HEK293 (cell line): Measurements from ENCODE around the gene SERPINH1.

Source experiments
- CTCF ChIA-PET: fragments of 350-600 bp; formaldehyde crosslinking; extraction: SDS; loops from one replicate; lab custom pipeline; 2021; ENCODE audit warnings: antibody characterized with exemption; lab: Yijun Ruan, JAX
- POLR2A ChIA-PET: fragments of 300-600 bp; formaldehyde crosslinking; extraction: SDS; loops from one replicate; lab custom pipeline; 2020; ENCODE audit warnings: antibody characterized with exemption, inconsistent platforms; lab: Yijun Ruan, JAX
- H3K27ac ChIP-seq: fragments of 200-500 bp; sonication (Bioruptor generic); 2 replicates; pipeline ENCODE4 v1.5.1; 2014; ENCODE audit warnings: low read depth, low read length, control low read depth, inconsistent platforms; ENCODE audit errors: extremely low read depth
- H3K36me3 ChIP-seq, 2 experiments: fragments of 200-500 bp in 1 of 2; sonication (Bioruptor generic) in 1 of 2; 1 replicate in 1 of 2; 2 replicates in 1 of 2; pipeline ENCODE4 v1.5.1; 2014 to 2017; ENCODE audit warnings: inconsistent platforms in 2 of 2, low read length in 2 of 2; ENCODE audit not compliant: control insufficient read depth in 2 of 2, insufficient read depth in 1 of 2
- H3K4me1 ChIP-seq: fragments of 200-500 bp; sonication (Bioruptor generic); 2 replicates; pipeline ENCODE4 v1.5.1; 2014; ENCODE audit warnings: mild to moderate bottlenecking, low read length, inconsistent platforms; ENCODE audit not compliant: control insufficient read depth, insufficient read depth
- H3K4me3 ChIP-seq: 2 replicates; pipeline ENCODE4 v1.5.1; 2011; ENCODE audit warnings: low read depth, mild to moderate bottlenecking, control low read depth, low read length, moderate library complexity
- H3K9me3 ChIP-seq: fragments of 200-500 bp; sonication (Bioruptor generic); 2 replicates; pipeline ENCODE4 v1.5.1; 2014; ENCODE audit warnings: low read depth, low read length, inconsistent platforms; ENCODE audit not compliant: control insufficient read depth, insufficient read depth
- GFI1B ChIP-seq: fragments of 450-650 bp; formaldehyde crosslinking; IDR thresholded peaks from 2 replicates; pipeline ENCODE4 v1.5.1; 2016; ENCODE audit warnings: missing biosample characterization, missing genetic modification characterization
- KLF7 ChIP-seq: fragments of 450-650 bp; formaldehyde crosslinking; IDR thresholded peaks from 2 replicates; pipeline ENCODE4 v1.5.1; 2016; ENCODE audit warnings: missing biosample characterization, missing genetic modification characterization, borderline replicate concordance
- REPIN1 ChIP-seq: fragments of 450-650 bp; formaldehyde crosslinking; IDR thresholded peaks from 2 replicates; pipeline ENCODE4 v1.5.1; 2017; ENCODE audit warnings: missing biosample characterization, missing genetic modification characterization, low read depth
- SALL2 ChIP-seq: fragments of 450-650 bp; formaldehyde crosslinking; IDR thresholded peaks from 2 replicates; pipeline ENCODE4 v1.5.0; 2017; ENCODE audit warnings: missing biosample characterization, mild to moderate bottlenecking, missing genetic modification characterization, borderline replicate concordance
- ZBTB7A ChIP-seq: fragments of 450-650 bp; formaldehyde crosslinking; IDR thresholded peaks from 2 replicates; pipeline ENCODE4 v1.5.1; 2016; ENCODE audit warnings: low read depth, missing biosample characterization, missing genetic modification characterization
- ZIC2 ChIP-seq: fragments of 450-650 bp; formaldehyde crosslinking; IDR thresholded peaks from 2 replicates; pipeline ENCODE4 v1.5.1; 2016; ENCODE audit warnings: missing biosample characterization, missing genetic modification characterization
- ZNF138 ChIP-seq: fragments of 450-650 bp; formaldehyde crosslinking; IDR thresholded peaks from 2 replicates; pipeline ENCODE4 v1.5.1; 2016; ENCODE audit warnings: missing biosample characterization, missing genetic modification characterization, borderline replicate concordance
- ZNF146 ChIP-seq: fragments of 450-650 bp; formaldehyde crosslinking; IDR thresholded peaks from 2 replicates; pipeline ENCODE4 v1.5.1; 2016; ENCODE audit warnings: missing biosample characterization, missing genetic modification characterization
- ZNF341 ChIP-seq: fragments of 450-650 bp; formaldehyde crosslinking; IDR thresholded peaks from 2 replicates; pipeline ENCODE4; 2016; ENCODE audit warnings: low read depth, missing biosample characterization, missing genetic modification characterization
- TF ChIP-seq, protein P1 (sequence below): fragments of 450-650 bp; formaldehyde crosslinking; IDR thresholded peaks from 2 replicates; pipeline ENCODE4 v1.5.1; 2016; ENCODE audit warnings: missing biosample characterization, missing genetic modification characterization, low read depth
- TF ChIP-seq, protein P2 (sequence below): fragments of 450-650 bp; formaldehyde crosslinking; IDR thresholded peaks from 2 replicates; pipeline ENCODE4 v1.5.1; 2016; ENCODE audit warnings: missing biosample characterization, missing genetic modification characterization
- TF ChIP-seq, protein P3 (sequence below): fragments of 450-650 bp; formaldehyde crosslinking; IDR thresholded peaks from 2 replicates; pipeline ENCODE4 v1.5.1; 2017; ENCODE audit warnings: missing biosample characterization, missing genetic modification characterization

Gene SERPINH1

GRCh38 chr11:75538150-75538942 is 23.7 kb upstream of the SERPINH1 start:
- Histone ChIP-seq H3K4me3 (no peak overlapping the region), H3K27ac (no peak overlapping the region), H3K4me1 (no peaks in the 10 kb centered on the region), H3K36me3 (no peaks in the 10 kb centered on the region), H3K9me3 (no peaks in the 10 kb centered on the region)
- TF ChIP-seq, protein P1, sequence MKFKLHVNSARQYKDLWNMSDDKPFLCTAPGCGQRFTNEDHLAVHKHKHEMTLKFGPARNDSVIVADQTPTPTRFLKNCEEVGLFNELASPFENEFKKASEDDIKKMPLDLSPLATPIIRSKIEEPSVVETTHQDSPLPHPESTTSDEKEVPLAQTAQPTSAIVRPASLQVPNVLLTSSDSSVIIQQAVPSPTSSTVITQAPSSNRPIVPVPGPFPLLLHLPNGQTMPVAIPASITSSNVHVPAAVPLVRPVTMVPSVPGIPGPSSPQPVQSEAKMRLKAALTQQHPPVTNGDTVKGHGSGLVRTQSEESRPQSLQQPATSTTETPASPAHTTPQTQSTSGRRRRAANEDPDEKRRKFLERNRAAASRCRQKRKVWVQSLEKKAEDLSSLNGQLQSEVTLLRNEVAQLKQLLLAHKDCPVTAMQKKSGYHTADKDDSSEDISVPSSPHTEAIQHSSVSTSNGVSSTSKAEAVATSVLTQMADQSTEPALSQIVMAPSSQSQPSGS (tag by site-specific recombination): peak; percentile 52; the same call in 1 of the 2 replicates
- peak; percentile 46; the same call in 1 of the 2 replicates for TF ChIP-seq ZNF341 (tag by site-specific recombination)
- TF ChIP-seq SALL2: no peak
- CTCF ChIA-PET: interaction anchor here (0.9 kb wide), 1 partner anchor 95 kb away, joined by 3 read pairs; no protein-coding TSS in a partner anchor
- POLR2A ChIA-PET: no interaction called here

DNA sequence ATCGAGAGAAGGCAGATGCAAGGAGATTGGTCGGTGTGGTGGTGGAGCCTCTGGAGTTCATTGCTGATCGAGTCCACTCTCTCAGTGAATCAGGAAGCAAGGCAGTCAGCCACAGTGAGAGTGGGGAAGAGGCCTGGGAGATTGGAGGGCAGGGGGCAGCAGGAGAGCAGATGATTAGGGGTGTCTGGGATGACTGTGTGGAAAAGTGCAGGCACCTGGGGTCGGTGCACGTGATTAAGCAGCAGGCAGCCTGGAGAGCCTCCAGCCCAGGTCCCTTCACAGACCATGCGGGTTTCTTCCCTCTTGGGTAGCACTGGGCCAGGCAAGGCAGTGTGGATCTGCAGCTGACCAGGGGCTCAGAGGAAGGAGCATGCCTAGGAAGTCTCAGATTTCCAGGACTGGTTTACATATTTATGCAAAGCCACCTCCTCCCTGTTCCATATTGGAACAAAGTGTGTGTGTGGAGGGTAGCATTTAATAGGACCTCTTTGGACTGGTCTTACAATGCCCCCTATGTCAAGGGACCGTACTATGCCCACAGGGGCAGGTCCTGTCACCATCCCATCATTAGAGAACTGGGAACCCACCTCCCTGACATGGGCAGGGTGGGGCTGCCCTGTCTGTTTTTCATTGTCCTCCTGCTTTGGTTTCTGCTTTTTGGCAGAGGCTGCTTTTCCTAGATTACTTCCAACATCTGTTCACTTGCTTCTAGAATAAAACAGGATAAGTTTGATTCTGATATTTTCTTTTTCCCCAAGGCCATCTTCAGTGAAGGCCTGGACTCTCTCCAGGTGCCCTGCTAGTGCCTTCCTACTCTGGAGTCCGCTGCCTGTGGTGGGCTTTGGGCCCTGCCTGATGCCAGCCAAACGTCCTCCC is 22.4 kb upstream of the SERPINH1 start:
- Histone ChIP-seq H3K4me1 (no peaks in the 10 kb centered on the region), H3K9me3 (no peaks in the 10 kb centered on the region), H3K4me3 (no peak overlapping the region), H3K27ac (no peak overlapping the region), H3K36me3 (no peaks in the 10 kb centered on the region)
- ChIA-PET CTCF (interaction anchor here (0.7 to 1.0 kb wide), 2 partner anchors 8 to 225 kb away, joined by 3 read pairs; no protein-coding TSS in a partner anchor), POLR2A (interaction anchor here (0.6 to 0.7 kb wide), 2 partner anchors 36 to 171 kb away, joined by 3 to 4 read pairs; no protein-coding TSS in a partner anchor)
- TF ChIP-seq ZIC2 (peak; percentile 63), GFI1B (tag by site-specific recombination) (no peak)
- TF ChIP-seq, all 188 proteins: peak for 1

GRCh38 chr11:75541193-75542087 is 20.6 kb upstream of the SERPINH1 start:
- H3K27ac ChIP-seq: no peak overlapping the region
- POLR2A ChIA-PET: no interaction called here
- TF ChIP-seq ZBTB7A (tag by site-specific recombination) (no peak), REPIN1 (tag by site-specific recombination) (no peak), ZNF138 (tag by site-specific recombination) (no peak), SALL2 (no peak), ZNF146 (no peak), KLF7 (tag by site-specific recombination) (no peak)
- TF ChIP-seq, protein P2, sequence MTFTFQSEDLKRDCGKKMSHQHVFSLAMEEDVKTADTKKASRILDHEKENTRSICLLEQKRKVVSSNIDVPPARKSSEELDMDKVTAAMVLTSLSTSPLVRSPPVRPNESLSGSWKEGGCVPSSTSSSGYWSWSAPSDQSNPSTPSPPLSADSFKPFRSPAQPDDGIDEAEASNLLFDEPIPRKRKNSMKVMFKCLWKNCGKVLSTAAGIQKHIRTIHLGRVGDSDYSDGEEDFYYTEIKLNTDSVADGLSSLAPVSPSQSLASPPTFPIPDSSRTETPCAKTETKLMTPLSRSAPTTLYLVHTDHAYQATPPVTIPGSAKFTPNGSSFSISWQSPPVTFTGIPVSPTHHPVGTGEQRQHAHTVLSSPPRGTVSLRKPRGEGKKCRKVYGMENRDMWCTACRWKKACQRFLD (tag by site-specific recombination): no peak
- TF ChIP-seq, protein P3, sequence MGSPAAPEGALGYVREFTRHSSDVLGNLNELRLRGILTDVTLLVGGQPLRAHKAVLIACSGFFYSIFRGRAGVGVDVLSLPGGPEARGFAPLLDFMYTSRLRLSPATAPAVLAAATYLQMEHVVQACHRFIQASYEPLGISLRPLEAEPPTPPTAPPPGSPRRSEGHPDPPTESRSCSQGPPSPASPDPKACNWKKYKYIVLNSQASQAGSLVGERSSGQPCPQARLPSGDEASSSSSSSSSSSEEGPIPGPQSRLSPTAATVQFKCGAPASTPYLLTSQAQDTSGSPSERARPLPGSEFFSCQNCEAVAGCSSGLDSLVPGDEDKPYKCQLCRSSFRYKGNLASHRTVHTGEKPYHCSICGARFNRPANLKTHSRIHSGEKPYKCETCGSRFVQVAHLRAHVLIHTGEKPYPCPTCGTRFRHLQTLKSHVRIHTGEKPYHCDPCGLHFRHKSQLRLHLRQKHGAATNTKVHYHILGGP (tag by site-specific recombination): no peak
- CTCF ChIA-PET: interaction anchor here (0.7 kb wide), 1 partner anchor 91 kb away, joined by 3 read pairs; no protein-coding TSS in a partner anchor
- no peaks in the 10 kb centered on the region for H3K9me3 ChIP-seq
- H3K4me3 ChIP-seq: no peak overlapping the region
- H3K4me1 ChIP-seq: no peaks in the 10 kb centered on the region
- no peaks in the 10 kb centered on the region for H3K36me3 ChIP-seq
